Activated T-helper 1 cell treated with Interleukin-2 at 50 U/mL for 16 hours (primary cell): ENCODE results near the gene PIN1.
"Not testable (repeated sequence)": the region's sequence is repeated elsewhere in the genome, so short reads cannot be mapped to it uniquely, and the experiment has no call there.

ENCODE experiments used
- DNase-seq: peaks from one replicate; pipeline ENCODE4 v3.0.0-alpha.2; 2020; ENCODE audit warnings: low read depth

PIN1 gene

DNA sequence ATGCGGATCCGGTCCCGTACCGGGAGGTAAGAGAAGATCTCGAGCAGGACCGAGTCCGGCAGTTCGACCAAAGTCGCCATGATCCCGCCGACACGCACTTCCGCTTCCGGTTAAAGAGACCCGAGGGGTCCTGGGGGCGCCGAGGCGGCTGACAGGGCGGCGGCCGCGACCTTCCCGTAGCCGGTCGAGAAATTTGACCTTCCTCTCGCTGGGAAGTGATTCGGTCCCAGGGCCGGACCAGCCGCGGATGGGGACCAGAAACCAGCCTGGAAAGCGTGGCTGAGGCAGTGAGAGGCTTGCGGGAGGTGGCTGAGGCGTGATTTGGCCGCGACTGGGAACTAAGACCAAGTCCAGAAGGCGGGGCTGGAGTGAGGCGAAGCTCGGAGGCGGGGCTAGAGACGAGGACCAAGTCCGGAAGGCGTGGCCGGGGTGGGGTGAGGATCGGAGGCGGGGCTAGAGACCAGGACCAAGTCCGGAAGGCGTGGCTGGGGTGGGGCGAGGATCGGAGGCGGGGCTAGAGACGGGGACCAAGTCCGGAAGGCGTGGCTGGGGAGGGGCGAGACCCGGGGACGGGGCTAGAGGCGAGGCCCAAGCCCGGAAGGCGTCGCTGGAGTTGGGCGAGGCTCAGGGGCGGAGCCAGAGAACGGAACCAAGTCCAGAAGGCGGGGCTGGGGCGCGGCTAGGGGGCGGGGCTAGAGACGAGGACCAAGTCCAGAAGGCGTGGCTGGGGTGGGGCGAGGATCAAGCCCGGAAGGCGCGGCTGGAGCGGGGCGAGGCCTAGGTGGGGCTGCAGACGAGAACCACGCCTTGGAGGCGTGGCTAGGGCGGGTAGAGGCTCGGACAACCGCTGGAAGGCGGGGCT is 16.2 kb upstream of the PIN1 start, which contains the start of gene FBXL12:
Gene FBXL12 (minus strand): TSS at position 346 of the 862 bp plus-strand sequence. CDS start 266 bp downstream, at position 80.
- DNase-seq, result peak; percentile 100

DNA sequence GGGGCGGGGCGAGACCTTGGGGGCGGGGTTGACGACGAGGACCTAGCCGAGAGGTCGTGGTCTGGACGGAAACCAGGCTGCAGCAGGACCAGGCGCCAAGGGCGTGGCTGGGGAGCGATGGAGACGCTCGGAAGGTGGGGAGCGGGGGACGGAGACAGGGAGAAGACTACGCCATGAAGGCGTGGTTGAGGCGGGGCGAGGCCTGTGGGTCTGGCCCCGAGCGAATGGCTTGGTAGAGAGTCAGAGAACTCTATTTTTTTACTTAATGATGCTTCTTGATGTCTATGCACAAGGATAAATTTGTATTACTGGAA is 15.6 kb upstream of the PIN1 start:
- no peak for DNase-seq

DNA sequence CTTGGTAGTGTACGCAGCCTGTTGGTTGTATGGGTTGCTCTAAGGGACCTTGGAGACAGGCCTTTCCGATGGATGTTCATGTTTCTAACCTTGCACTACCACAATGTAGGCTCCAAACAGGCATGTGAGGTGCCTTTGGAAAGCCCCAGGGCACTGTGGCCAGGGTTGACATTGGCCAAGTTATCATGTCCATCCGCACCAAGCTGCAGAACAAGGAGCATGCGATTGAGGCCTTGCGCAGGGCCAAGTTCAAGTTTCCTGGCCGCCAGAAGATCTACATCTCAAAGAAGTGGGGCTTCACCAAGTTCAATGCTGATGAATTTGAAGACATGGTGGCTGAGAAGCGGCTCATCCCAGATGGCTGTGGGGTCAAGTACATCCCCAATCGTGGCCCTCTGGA is 15.1 kb upstream of the PIN1 start:
- DNase-seq, result not testable (repeated sequence)

DNA sequence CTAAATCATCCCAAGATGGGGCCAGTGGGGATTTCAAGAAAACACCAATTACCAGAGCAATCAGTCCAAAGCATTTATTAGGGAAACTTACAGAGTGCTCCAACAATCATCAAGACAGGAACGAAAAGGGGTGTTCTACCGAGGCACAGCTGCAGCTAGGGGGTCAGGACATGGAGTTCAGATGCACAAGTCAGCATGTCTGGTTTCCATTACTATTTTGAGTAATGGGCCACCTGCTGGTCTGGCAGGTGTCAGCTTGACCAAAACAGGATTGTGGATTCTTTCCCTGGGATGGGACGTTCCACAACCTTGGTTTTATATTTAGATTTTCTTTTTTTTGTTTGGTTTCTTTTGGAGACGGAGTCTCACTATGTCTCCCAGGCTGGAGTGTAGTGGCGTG is 11.3 kb upstream of the PIN1 start:
- DNase-seq, result no peak

DNA sequence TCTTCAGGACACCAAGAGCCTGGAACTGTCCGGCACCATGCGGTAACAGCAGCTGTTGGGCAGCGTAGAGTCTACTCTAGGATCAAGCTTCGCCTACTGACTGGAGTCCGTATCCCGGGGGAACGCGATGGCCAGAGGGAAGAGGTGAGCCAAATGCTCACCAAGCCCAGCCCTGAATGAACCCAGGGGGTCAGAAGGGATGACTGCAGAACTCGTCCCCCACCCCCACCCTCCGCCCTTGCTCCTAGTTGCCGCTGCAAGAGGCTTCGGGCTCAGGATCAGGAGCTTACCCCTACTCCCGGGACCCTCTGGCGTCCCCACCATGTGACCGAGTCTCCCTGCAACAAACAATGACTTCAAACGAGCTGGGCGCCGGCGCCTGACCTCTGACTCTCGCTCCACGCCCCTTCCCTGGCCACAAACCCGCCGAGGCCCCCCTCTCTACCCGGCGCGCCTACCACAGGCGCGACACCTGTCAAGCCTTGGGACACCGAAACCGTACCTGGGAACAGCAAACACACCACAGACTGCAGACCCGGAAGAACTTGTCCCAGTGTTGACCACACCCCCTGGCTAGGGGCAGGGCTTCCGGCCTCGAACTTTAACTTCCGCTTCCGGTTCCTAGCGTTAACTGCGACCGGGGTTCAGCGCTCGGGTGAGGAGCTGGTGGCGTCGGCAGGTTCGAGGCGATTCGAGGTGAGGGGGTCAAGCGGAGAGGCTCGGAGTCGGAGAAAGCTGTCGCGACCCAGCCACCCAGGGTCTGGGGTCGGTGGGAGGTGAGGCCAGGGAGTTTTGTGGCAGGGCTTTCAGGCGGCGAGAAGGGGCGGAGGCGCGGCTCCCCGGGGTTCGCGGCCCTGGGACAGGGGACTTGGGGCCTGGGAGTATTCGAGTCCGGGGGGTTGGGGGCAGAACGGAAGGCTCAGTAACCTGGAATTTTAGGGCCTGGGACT is 7.6 kb upstream of the PIN1 start, which contains the start of gene UBL5:
Gene UBL5 (plus strand): TSS at position 630 of the 950 bp plus-strand sequence. CDS start 420 bp downstream, outside the sequence.
- peak; percentile 83 for DNase-seq

DNA sequence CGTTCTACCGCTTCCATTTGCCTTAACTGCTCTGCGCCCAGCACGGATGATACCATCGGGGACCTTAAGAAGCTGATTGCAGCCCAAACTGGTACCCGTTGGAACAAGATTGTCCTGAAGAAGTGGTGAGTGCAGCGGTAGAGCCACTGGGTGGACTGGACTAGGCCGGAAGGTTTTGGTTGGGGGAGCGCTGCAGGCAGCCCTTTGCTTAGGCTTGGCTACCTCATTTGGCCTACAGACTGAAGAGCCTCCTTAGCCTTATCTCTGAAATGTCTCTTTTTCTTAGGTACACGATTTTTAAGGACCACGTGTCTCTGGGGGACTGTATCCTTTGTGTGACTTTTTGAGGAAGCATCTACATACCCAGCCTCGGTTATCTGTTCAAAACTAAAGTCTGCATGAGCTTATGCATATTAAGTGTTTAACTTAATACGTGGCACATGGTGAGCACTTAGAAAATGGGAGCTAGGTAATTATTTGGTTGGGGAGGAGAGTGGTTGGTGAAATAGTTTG is 6.5 kb upstream of the PIN1 start:
- no peak for DNase-seq

DNA sequence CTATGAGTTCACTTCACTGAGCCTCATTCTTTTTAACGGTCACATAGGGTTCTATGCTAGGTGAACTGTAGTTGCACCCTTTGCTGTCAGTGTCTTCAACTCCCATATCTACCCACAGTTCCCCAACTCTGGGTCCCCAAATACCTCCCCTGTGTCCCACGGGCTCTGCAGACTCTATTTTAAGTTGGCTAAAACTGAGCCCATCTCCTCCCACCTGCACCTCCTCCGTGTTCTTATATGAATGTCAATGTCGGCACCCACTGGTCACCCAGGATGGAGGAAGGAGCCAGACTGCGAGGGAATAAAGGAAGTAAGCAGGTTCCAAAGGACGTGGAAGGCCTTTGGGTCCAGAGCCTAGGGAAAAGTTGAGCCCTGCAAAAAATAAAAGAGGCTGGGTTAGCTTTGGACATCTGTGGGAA is 802 bp upstream of the PIN1 start:
- no peak for DNase-seq

DNA sequence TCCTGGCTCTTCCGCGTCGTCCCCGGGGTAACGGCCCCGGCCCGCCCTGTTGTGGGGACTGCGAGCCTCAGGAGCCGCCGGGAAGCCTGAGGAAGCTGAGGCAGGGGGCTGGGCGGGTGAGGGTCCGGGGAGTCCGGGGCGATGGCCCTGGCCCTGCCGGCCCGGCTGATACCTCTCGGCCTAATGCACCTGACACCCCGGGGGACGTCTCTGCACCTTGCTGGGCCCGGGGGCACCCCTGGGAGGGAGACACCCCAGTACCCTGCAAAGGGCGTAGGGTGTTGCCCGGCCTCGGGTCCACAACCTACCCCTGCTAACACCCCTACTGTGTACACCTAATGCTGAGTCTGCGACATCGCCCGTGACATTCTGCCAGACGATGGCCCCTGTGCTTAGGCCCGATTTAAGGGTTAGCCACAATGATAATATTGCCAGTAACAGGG is 410 bp downstream of the PIN1 start:
- DNase-seq, result no peak

DNA sequence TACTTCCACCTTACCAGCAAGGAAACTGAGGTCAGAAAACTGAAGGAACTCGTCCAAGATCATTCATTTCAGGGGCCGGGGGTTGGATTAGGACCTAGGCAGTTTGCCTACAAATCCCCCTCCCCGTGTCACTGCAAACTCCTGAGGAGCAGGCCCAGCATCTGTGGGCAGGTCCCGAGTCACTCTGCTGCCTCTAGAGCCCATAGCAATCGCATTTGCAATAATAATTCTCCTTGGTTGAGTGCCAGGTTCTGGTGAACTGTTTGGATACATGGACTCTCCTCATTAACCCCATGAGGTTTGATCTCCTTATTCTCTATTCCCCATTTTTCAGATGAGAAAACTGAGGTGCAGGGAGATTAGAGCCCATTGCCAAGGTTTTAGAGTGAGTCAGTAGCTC is 903 bp downstream of the PIN1 start:
- no peak for DNase-seq

DNA sequence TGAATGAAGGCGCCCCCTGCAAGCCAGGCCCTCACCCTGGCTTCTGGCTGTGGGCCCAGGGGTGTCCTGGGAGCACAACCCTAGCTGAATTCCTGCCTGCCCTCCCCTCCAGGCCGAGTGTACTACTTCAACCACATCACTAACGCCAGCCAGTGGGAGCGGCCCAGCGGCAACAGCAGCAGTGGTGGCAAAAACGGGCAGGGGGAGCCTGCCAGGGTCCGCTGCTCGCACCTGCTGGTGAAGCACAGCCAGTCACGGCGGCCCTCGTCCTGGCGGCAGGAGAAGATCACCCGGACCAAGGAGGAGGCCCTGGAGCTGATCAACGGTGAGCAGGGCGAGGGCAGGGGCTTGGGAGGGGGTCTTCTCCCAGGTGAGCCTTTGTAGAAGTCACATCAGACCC is 3.2 kb downstream of the PIN1 start:
- no peak for DNase-seq

DNA sequence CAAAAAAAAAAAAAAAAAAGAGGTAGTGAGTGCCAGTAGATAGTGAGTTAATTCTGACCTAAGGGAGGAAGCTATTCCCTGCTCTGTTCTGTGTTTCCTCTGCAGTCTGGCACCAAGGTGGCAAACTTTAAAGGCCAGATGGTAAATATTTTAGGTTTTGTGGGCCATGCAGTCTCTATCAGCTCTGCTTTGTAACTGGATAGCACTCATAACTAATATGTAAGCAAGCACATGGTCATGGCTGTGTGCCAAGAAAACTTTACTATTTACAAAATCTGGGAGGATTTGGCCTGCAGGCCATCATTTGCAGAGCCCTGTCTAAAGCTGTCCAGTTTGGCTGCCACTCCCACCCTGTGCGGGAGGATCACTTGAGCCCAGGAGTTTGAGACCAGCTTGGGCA is 4.3 kb downstream of the PIN1 start:
- DNase-seq, result no peak

DNA sequence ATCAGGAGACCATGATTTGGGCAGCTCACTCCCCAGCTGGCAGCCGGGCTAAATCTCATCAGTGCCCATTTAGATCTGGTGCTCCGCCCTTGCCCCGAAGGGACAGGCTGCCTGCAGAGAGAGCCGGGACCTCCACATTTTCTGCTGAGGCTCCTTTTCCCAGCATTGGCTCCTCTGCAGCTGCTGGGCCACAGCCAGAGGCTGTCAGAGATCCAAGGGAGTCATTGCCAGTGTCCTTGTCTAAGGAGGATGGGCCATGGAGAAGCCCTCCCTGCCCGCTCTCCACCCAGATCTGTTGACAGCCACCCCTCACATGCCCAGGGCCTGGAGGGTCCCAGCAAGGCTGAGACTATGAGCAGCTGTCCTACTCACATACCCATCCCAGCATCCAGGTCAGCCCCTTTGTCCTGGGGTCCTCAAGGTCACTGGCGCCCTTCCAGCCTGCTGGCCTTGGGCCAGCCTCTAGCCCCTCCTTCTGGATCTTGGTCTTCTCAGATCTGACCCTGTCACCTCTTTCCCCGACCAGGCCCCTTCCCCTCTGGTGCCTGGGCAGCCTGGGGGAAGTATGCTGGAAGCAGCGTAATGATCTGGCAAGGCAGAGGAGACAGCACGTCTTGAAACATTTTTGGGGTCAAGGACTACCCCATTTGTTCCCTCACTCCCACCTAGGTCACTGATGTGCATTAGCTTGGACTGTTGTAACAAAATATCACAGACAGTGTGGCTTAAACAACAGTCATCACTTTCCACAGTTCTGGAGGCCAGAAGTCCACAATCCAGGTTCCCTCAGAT is 7.9 kb downstream of the PIN1 start:
- DNase-seq, result no peak

DNA sequence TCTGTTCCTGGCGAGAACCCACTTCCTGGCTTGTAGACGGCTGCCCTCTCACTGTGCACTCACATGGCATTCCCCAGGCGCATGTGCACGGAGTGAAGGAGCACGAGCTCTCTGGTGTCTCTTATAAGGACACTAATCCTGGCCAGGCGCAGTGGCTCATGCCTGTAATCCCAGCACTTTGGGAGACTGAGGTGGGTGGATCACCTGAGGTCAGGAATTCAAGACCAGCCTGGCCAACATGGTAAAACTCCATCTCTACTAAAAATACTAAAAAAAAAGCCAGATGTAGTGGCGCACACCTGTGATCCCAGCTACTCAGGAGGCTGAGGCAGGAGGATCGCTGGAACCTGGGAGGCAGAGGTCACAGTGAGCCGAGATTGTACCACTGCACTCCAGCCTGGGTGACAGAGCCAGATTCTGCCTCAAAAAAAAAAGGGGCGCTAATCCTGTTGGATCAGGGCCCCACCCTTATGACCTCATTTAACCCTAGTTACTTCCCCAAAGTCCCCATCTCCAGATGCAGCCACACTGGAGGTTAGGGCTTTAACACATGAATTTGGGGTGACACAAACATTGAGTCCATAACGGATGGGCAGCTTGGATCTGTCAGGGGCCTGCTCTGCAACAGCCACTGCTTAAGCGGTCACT is 8.6 kb downstream of the PIN1 start:
- not testable (repeated sequence) for DNase-seq

DNA sequence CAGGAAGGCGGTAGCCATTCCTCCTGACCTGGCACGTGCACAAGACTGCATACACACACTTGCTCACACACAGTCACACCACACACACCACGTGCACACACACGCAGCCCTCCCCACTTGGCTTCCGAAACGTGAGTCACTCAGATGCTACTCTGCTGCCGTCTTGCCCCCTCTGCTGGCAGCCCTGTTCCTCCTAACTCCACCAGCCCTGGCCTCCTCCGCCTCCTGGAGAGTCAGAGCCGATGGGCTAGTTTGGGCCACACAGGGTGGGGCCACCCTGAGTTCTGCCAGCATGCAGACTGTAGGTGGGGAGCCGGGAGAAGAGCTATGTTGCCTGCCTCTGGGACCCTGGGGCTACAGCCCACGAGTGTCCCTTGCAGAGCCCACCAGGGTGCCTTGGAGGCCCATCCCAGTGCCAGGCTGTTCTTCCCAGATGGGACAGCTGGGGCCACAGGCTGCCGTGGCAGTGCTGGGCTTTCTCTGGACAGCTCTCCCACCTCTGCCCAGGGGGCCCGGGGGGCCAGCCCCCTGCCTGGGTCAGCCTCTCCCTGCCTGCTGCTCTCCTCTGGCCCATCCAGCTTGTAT is 12.1 kb downstream of the PIN1 start:
- DNase-seq, result no peak

DNA sequence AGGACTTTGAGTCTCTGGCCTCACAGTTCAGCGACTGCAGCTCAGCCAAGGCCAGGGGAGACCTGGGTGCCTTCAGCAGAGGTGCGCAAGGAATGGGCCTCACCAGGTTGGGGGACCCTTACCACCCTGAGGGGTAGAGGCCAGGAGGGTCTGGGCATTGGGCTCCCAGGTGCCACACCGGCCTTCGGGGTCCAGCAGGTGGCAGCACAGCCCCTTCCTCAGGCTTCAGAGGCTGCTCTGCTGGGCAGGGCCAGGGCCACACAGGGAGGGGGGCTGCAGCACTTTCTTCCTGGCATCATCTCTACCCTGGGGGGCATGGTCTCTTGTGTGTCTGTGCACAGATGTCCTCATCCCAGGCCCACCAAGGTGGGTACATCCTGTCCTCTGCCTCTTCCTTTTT is 12.9 kb downstream of the PIN1 start:
- no peak for DNase-seq

DNA sequence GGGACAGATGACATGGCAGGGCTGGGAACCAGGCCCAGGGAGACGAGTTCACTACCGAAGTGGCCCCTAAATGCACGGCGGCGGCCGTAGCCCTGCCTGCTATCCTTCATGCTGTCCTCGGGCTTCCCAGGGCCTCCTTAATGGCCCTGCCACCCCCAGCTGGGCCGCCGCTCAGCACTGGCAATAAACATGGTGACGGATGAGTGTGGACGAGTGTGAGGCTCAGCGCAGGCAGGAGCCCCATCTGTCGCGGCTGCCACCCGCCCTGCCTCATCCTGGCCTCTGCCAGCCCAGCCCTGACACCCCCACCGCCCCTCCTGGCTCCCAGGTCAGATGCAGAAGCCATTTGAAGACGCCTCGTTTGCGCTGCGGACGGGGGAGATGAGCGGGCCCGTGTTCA is 13.6 kb downstream of the PIN1 start:
- no peak for DNase-seq

DNA sequence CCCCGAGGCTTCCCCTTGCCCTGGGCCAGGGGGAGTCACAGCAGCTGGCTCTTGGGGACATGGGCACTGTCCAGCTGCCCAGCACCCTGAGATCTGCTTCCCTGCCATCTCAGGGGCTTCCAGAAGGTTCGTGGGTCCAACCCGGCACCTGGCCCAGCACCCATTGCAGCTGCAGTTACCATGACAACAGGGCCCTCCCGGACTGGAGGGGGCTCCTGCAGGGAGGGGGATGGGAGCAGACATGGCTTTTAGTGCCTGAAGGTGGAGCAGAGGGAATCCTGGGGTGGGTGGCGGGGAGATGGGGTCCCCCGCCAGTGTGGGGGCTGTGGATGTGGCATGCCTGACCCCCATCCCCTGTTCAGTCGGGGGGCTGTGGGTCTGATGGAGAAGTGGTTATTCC is 14.7 kb downstream of the PIN1 start:
- no peak for DNase-seq

DNA sequence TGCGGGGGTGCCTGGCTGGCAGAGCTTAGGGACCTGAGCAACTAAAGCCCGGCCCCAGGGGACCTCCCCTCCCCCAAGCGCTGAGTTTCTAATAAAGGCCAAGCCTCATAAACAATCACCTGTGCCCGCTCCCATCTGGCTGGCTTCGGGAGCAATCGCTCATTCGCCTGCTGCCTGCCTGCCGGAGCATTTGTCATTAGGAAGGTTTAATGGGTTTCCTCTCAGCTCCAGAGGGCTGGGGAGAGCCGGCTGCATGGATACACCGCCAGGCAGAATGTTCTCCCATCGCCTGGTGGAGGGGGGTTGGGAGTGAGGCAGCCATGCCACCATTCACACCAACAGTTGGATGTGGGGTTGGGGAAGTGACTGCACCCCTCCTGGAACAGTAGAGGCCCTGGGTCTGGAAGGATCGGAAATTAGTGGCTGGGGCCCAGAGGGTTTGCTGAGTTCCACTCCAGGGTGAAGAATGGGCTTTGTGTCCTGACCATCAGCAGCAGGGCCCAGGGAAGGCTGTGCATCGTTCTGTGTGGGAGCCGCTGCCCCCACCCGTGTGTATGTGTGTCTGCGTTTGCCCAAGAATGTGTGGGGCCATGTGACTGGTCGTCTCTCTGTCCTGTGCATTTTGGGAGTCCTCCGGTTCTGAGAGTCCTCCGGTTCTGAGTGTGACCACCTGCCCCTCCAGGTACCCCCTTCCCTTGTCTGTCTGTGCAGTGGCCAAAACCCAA is 15.3 kb downstream of the PIN1 start:
- DNase-seq, result no peak

DNA sequence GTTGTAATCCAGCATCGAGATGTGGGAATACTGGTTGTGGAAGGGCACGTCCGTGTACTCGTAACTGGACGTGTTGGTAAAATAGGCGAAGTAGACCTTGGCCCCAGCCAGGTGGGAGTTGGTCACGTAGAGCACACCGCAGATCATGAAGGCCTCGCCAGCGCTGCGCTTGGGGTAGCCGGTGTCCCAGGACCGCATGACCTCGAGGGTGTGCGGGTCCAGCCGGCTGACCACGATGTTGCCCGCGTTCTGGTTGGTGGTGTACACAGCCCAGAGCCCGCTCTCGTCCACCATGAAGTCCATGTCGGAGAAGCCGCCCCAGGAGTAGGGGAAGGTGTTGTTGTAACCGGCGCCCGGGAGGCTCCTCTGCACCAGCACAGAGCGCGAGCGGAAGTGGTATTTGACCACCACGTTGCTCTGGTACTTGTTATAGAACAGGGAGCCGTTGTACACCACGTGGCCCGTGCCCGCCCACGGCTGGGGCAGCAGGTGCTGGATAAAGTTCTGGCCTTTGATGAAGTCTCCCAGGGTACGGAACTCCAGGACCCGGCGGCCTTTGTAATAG is 19.2 kb downstream of the PIN1 start:
- no peak for DNase-seq

DNA sequence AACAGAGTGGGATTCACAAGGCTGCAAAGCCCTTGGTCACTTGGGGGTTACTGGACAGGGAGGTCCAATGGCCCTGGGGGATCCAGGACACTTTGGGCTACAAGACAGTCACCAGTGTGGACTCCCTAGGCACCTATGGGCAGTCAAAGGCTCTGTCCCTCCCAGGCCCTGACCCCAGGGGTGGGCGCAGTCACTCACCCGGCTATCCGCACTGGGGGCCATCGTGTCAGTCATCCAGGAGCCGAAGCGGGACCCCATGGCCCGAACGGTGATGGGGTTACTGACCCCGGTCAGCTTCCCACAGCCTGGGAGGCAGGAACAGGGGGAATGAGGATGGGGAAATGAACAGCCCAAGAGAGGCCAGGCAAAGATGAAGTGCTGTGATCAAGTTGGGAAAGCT is 21.5 kb downstream of the PIN1 start:
- no peak for DNase-seq
